ENCODE measurements around the gene EHMT2.
A peak's percentile ranks its signal among the peaks of the same experiment; 100 is the strongest.

Gene EHMT2

GRCh38 chr6:31888276-31889258 is 8.9 kb downstream of the EHMT2 start:
- DNase-seq, result no peak

GRCh38 chr6:31887173-31888007 is 10.1 kb downstream of the EHMT2 start:
- no peak for DNase-seq

GRCh38 chr6:31886541-31886991 is 10.9 kb downstream of the EHMT2 start:
- DNase-seq, result no peak

DNA sequence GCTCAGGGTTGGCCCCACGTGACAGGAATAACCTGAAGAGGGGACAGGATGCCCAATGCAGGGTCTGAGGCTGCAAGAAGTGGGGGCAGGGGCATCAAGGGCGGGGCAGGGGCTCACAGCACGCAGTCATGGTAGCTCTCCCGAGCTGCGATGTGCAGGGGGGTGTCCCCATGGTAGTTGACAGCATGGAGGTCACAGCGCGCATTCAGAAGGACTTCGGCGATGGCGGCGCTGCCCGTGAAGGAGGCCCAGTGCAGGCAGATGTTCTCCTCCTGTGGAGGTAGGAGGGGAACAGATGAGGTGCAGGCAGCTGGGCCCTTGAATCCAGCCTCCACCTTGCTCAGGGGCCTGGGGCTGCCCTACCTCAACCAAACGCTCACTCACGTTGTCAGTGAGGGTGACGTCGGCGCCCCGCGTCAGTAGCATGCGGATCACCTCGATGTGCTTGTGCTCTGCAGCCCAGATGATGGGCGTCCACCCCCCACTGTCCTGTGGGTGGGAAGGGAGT is 12.9 kb downstream of the EHMT2 start:
- DNase-seq, result no peak

DNA sequence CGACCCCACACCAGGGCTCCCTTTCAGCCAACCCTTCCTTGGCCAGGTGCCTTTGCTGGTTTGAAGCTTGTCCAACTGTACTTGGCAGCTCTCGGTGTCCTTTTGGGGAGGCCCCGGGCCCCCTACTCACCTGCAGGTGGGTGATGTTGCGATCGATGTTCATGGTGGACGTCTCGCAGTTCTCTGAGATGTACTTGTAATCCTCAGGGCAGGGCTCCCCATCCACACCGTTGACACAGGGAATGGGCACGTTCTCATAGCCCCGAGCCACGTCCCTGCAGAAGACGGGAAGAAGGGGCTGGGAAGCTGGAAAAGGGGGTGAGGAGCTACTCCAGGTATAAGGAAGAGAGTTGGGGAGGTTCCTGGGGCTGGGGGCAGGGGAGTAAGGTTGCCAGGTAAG is 13.8 kb downstream of the EHMT2 start:
- no peak for DNase-seq

DNA sequence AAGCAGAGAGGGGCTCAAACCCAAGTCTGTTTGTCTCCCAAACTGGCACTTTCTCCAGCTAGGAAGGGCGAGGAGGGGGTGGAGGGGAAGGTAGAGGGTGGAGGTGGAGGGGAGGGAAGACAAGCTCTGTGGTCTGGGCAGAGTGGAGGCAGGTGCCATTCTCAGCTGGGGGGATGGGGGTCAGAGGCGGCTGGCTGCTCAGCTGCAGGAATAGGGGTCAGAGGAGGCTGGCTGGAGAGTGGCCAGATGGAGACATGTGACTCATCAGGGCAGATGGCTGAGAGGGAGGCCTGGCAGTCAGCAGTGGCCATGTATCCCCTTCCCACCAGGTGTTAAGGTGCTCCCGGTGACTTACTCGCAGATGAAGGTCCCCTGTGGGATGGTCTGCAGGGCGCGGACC is 15.2 kb downstream of the EHMT2 start:
- DNase-seq, result no peak

- no peak for DNase-seq
These were observed 16.2 kb downstream of the EHMT2 start for GRCh38 chr6:31881136-31881859.

DNA sequence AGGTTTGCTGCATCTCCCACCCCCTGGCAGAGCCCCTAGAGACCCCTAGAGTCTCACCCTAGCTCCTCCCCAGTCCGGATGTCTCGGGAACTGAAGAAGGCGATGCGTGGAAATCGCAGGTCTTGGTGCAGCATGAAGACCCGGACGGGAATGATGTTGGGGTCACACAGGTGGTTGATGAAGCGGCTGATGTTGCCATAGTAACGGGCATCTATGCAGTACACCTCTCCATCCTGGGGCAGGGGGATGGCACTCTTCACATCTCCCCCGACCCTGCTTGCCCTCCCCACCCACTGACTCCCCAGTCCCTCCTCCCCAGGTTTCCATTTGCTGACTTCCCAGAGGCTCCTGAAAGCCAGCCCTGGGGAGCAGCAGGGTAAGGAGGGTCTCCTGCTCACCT is 16.9 kb downstream of the EHMT2 start:
- DNase-seq, result no peak

DNA sequence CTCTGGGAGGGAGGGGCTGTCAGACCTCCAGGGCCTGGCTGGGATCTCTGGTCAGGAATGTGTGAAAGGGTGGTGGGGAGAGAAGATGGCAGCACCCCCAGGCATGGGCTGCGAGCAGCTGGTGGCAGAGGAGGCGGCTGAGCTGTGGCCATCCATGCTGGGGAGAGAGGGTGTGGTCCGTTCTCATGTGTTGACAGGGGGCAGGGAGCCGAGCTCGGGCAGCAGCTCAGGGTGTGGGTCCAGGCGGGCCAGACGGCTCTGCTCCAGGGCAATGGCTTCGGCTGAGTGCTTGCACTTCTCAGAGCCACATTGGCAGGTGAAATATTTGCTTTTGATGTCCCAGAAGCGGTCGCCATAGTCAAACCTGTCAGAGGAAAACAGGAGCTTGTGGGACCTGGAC is 17.6 kb downstream of the EHMT2 start:
- no peak for DNase-seq

- no peak for DNase-seq
These were observed 18.4 kb downstream of the EHMT2 start for GRCh38 chr6:31879143-31879542.

GRCh38 chr6:31878726-31879125 is 18.8 kb downstream of the EHMT2 start, which contains the start of gene SLC44A4:
TSS of gene SLC44A4 (minus strand) at chr6:31878997. CDS start at chr6:31878980, 17 bp downstream.
- no peak for DNase-seq

DNA sequence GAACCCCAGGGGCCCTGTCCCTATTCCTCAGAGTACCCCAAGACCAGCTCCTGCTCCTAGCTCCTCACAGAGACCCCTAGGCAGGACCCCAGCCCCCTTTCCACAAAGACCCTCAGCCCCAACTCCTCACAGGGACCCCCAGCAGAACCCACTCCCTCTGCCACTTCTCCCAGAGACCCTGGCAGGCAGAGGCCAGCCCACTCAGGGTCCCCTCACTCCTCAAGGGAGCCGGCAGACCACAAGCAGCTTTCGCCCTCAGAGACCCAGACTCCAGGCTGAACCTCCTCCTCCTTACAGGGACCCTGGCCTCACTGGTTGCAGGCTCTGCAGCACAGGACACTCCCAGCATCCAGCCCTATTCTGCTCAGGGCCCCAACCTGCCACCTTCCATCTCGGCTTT is 19.3 kb downstream of the EHMT2 start:
- DNase-seq, result no peak

DNA sequence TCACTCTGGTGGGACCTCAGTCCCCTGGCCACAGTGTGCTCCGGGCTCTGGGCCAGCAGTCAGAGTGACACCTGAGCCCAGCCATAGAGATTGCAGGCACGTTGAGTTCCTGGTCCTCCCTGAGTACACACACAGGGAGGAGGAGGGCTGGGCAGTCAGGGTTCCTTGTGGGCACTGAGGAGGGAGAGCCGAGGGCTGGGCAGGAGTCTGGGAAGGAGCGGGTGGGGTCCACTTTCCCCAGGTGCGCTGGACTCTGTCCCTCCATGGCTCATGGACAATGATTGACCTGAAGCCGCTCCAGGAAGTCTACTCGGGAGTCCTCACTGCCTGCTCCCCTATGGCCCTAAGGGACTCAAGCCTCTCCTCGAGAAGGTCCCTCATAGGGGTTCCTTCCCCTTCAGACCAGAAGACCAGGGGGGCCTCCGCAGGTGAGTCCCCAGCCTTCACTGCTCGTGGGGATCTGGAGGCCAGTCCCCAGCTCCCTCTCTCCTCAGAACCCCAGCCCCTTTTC is 19.8 kb downstream of the EHMT2 start:
- peak; percentile 41 for DNase-seq

DNA sequence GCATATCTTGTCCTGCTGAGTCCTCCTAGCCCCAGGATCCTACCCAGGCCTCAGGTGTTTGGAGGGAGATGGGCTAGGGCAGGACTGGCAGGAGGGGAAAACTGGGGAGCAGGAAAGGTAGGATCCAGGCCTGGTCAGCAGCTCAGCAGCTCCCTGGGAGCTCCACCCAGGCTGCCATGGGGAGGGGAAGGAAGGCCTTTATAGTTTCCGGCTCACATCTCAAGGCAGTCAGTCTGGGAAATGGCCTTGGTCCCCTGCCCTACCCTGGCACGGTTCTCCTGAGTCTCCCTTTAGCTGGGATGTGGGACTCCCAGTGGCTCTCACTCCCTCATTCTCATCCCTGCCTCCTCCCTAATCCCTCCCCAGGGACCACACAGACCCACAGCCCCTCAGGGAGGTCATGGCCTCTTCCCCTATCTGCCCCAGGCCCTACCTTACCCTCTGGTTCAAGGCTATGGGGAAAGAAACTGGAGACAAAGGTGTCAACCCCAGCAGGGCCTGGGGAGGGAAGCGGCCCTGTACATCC is 20.3 kb downstream of the EHMT2 start:
- no peak for DNase-seq

DNA sequence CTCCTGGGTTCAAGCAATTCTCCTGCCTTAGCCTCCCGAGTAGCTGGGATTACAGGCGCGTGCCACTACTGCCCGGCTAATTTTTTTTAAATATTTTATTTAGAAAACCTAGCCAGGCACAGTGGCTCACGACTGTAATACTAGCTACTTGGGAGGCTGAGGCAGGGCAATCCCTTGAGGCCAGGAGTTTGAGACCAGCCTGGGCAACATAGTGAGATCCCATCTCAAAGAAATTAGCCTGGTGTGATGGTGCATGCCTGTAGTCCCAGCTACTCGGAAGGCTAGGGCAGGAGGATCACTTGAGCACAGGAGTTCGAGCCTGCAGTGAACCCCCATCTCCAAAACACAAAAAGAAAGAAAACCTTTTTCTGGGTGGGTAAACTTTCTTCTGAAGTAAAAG is 21.1 kb downstream of the EHMT2 start:
- no peak for DNase-seq

GRCh38 chr6:31875877-31876276 is 21.6 kb downstream of the EHMT2 start:
- no peak for DNase-seq

DNA sequence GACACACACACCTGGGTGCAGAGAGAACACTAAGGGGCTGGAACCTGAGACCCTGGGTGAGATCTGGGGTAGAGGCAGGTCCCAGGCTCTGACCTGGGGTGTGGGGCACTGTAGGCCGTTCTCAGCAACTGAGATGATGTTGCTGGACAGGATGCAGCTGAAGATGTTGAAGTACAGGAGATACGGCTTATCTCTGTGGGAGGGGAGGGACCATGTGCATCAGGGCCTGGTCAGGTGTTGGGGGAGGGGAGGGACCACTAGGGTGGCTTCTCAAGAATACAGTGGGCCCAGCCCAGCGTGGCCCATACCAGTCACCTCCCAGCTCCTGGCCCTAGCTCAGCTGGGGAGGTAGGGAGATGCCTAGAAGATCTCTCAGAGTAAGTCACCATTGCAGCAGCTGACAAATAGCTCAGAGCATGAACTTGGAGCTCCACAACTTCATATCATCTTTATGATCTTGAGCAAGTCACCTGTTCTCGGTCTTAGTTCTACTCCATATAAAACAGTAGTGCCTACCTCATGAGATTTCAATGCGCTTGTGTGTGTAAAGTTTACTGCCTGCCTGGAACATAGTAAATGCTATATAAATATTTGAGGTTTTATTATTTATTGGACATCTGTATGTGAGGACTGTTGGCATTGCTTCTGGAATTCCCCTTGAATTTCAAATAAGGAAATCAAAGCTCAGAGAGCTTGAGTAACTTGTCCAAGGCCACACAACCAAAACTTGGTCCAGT is 22.5 kb downstream of the EHMT2 start:
- no peak for DNase-seq

- DNase-seq, result no peak
These were observed 23.3 kb downstream of the EHMT2 start for GRCh38 chr6:31874084-31874670.

GRCh38 chr6:31871046-31871659 is 26.3 kb downstream of the EHMT2 start:
- DNase-seq, result no peak

DNA sequence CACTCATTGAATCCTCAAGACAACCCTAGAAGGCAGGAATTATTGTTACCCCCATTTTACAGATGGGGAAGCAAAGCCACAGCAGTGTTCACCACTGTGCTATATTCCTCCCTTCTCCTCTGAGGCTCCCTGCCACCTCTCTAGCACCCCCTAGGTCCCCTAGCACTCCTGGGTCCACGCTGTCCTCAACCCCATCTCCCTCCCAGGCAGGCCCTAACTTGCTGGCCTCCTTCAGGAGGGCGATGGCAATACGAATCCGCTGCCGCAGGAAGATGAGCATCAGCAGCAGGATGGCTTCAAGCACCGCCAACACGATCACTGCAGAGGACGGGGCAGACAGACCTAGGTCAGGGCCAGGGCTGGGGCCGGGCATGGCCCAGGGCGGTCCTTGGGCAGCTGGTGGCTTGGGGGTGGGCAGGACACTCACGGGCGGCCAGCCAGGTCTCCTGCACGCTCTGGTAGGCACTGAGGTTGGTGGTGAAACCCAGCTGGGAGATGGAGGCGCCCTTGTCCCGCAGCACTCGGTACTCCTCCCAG is 27.0 kb downstream of the EHMT2 start:
- DNase-seq, result no peak
